ENCODE measurements around the gene CNN2.

The CNN2 gene

GRCh38 chr19:993831-994393 is 32.5 kb upstream of the CNN2 start:
- H3K9me3 ChIP-seq: no peaks in the 10 kb centered on the region
- DNase-seq: no peak
- H3K4me1 ChIP-seq: peaks cover 13% of the 10 kb centered on the region
- peaks cover 34% of the 10 kb centered on the region for H3K27me3 ChIP-seq
- TF ChIP-seq CTCF (IDR thresholded peaks at IDR 0.05; ENCODE audit: low read depth, low read length): no peak
- H3K36me3 ChIP-seq: peaks cover 38% of the 10 kb centered on the region
- H3K4me3 ChIP-seq (ENCODE audit: low read depth, low read length): no peak overlapping the region

- Histone ChIP-seq H3K4me3 (ENCODE audit: low read depth, low read length) (no peak overlapping the region), H3K36me3 (peaks cover 38% of the 10 kb centered on the region), H3K9me3 (no peaks in the 10 kb centered on the region), H3K27me3 (peaks cover 40% of the 10 kb centered on the region), H3K4me1 (peaks cover 13% of the 10 kb centered on the region)
- no peak for TF ChIP-seq CTCF (IDR thresholded peaks at IDR 0.05; ENCODE audit: low read depth, low read length)
- DNase-seq: no peak
These were observed 31.9 kb upstream of the CNN2 start for GRCh38 chr19:994516-994915.

GRCh38 chr19:995051-995827 is 31.2 kb upstream of the CNN2 start:
- no peak overlapping the region for H3K4me3 ChIP-seq (ENCODE audit: low read depth, low read length)
- peaks cover 36% of the 10 kb centered on the region for H3K36me3 ChIP-seq
- no peak for TF ChIP-seq CTCF (IDR thresholded peaks at IDR 0.05; ENCODE audit: low read depth, low read length)

GRCh38 chr19:996051-996838 is 30.2 kb upstream of the CNN2 start:
- H3K9me3 ChIP-seq: no peaks in the 10 kb centered on the region
- peaks cover 13% of the 10 kb centered on the region for H3K4me1 ChIP-seq
- no peak for TF ChIP-seq CTCF (IDR thresholded peaks at IDR 0.05; ENCODE audit: low read depth, low read length)
- DNase-seq: peak; percentile 57
- peaks cover 26% of the 10 kb centered on the region for H3K36me3 ChIP-seq
- H3K27me3 ChIP-seq: peaks cover 57% of the 10 kb centered on the region
- H3K4me3 ChIP-seq (ENCODE audit: low read depth, low read length): no peak overlapping the region

More at GRCh38 chr19:995051-995827, 31.2 kb upstream of the CNN2 start:
- H3K27me3 ChIP-seq: peaks cover 47% of the 10 kb centered on the region
- H3K4me1 ChIP-seq: peaks cover 13% of the 10 kb centered on the region
- no peaks in the 10 kb centered on the region for H3K9me3 ChIP-seq
- no peak for DNase-seq

- TF ChIP-seq CTCF (IDR thresholded peaks at IDR 0.05; ENCODE audit: low read depth, low read length): no peak
- Histone ChIP-seq H3K4me1 (peaks cover 13% of the 10 kb centered on the region), H3K4me3 (ENCODE audit: low read depth, low read length) (no peak overlapping the region), H3K36me3 (peaks cover 15% of the 10 kb centered on the region), H3K27me3 (peaks cover 73% of the 10 kb centered on the region), H3K9me3 (no peaks in the 10 kb centered on the region)
- no peak for DNase-seq
These were observed 28.3 kb upstream of the CNN2 start for GRCh38 chr19:998064-998463.
